Colonic mucosa (tissue), 4 donors: ENCODE results near the gene PHACTR3. TPM values are rescaled to one million over a fixed set of nuclear protein-coding genes. Genes with fewer than 3 reads are reported as not detected.

Source experiments
- DNase-seq: peaks from one replicate; pipeline ENCODE4 v3.0.0-alpha.2; 2020
- H3K27ac ChIP-seq: fragments of 200-600 bp; one replicate; pipeline ENCODE4 v1.8.0; 2021
- H3K27me3 ChIP-seq: fragments of 200-600 bp; one replicate; pipeline ENCODE4 v1.8.0; 2021
- H3K36me3 ChIP-seq: fragments of 200-600 bp; one replicate; pipeline ENCODE4 v1.8.0; 2021
- H3K4me1 ChIP-seq: fragments of 200-600 bp; one replicate; pipeline ENCODE4 v1.8.0; 2021; ENCODE audit warnings: mild to moderate bottlenecking
- H3K4me3 ChIP-seq: fragments of 200-600 bp; one replicate; pipeline ENCODE4 v1.8.0; 2021
- H3K9ac ChIP-seq, 2 donors: one replicate each; pipeline ENCODE4 v1.7.0; 2013; ENCODE audit warnings: control low read depth in 2 of 2, low read depth in 2 of 2, low read length in 2 of 2
- H3K9me3 ChIP-seq: fragments of 200-600 bp; one replicate; pipeline ENCODE4 v1.8.0; 2021
- CTCF ChIP-seq: fragments of 200-600 bp; IDR thresholded peaks from one replicate; pipeline ENCODE4 v1.8.0; 2022; ENCODE audit warnings: antibody characterized with exemption, mild to moderate bottlenecking
- intact Hi-C: fragments of 100-400 bp; cut with DNase I; formaldehyde crosslinking; loops from one replicate; pipeline ENCODE4 v1.14.1; 2022
- total RNA-seq, 2 donors: library from RNA; stranded (reverse); fragmentation: NEBNext Ultra II Directional in 1 of 2; extraction: Animal tissue kit (Norgen Biotek cat#: 25700) in 1 of 2; gene quantifications; one replicate each; pipeline ENCODE4 v1.2.1, GENCODE V29; 2021
- donor health status: healthy.
- donor health status: DM: no; HTN: no; CAD: no.
- donor health status: DM: no; HTN: no; CAD: no.

The PHACTR3 gene
- total RNA-seq, 2 donors from 2014 or later, result 0.44 to 0.53 TPM

- no peak overlapping the region for H3K4me3 ChIP-seq
- intact Hi-C loops, result loop anchor here (2.0 kb wide), 1 partner anchor 151 kb away; no protein-coding TSS in a partner anchor
- H3K27me3 ChIP-seq, result peaks cover 17% of the 10 kb centered on the region
- no peak overlapping the region for H3K9ac ChIP-seq
- DNase-seq, result no peak
- no peak overlapping the region for H3K27ac ChIP-seq
- no peaks in the 10 kb centered on the region for H3K4me1 ChIP-seq
- no peaks in the 10 kb centered on the region for H3K36me3 ChIP-seq
- no peaks in the 10 kb centered on the region for H3K9me3 ChIP-seq
- TF ChIP-seq CTCF, result no peak
Observed at GRCh38 chr20:59599941-59600340, 4.4 kb upstream of the PHACTR3 start.

- no peaks in the 10 kb centered on the region for H3K4me1 ChIP-seq
- no peak overlapping the region for H3K27ac ChIP-seq
- no peak overlapping the region for H3K4me3 ChIP-seq
- intact Hi-C loops, result no loop called here
- no peaks in the 10 kb centered on the region for H3K36me3 ChIP-seq
- H3K9ac ChIP-seq, result no peak overlapping the region
- TF ChIP-seq CTCF, result no peak
- peaks cover 22% of the 10 kb centered on the region for H3K27me3 ChIP-seq
- DNase-seq, result no peak
- no peaks in the 10 kb centered on the region for H3K9me3 ChIP-seq
Observed at GRCh38 chr20:59600472-59600871, 3.9 kb upstream of the PHACTR3 start.

GRCh38 chr20:59602546-59603080 is 1.7 kb upstream of the PHACTR3 start:
- Histone ChIP-seq H3K9me3 (no peaks in the 10 kb centered on the region), H3K27ac (no peak overlapping the region), H3K4me3 (no peak overlapping the region), H3K36me3 (no peaks in the 10 kb centered on the region), H3K9ac (no peak overlapping the region), H3K4me1 (no peaks in the 10 kb centered on the region), H3K27me3 (peaks cover 33% of the 10 kb centered on the region)
- TF ChIP-seq CTCF, result no peak
- intact Hi-C loops, result no loop called here
- DNase-seq, result no peak

- no peak for TF ChIP-seq CTCF
- no peak for DNase-seq
- H3K27me3 ChIP-seq, result peaks cover 38% of the 10 kb centered on the region
- H3K4me3 ChIP-seq, result no peak overlapping the region
- H3K9me3 ChIP-seq, result no peaks in the 10 kb centered on the region
- H3K36me3 ChIP-seq, result no peaks in the 10 kb centered on the region
- intact Hi-C loops, result no loop called here
- H3K27ac ChIP-seq, result no peak overlapping the region
- no peaks in the 10 kb centered on the region for H3K4me1 ChIP-seq
- H3K9ac ChIP-seq, result no peak overlapping the region
Observed at GRCh38 chr20:59603176-59603575, 1.2 kb upstream of the PHACTR3 start.

GRCh38 chr20:59604741-59605600 is 631 bp downstream of the PHACTR3 start:
- no peak for TF ChIP-seq CTCF
- H3K27ac ChIP-seq, result no peak overlapping the region
- intact Hi-C loops, result no loop called here
- H3K4me1 ChIP-seq, result no peaks in the 10 kb centered on the region
- DNase-seq, result no peak
- no peak overlapping the region for H3K9ac ChIP-seq
- H3K4me3 ChIP-seq, result no peak overlapping the region
- peaks cover 45% of the 10 kb centered on the region for H3K27me3 ChIP-seq
- H3K36me3 ChIP-seq, result no peaks in the 10 kb centered on the region
- H3K9me3 ChIP-seq, result no peaks in the 10 kb centered on the region
